Mucosa of descending colon (tissue), 3 donors: ENCODE results near the gene IGFBP2. TPM values are rescaled to one million over a fixed set of nuclear protein-coding genes. Genes with fewer than 3 reads are reported as not detected.

Experiments
- ATAC-seq: fragments of 200-7000 bp; cut with Tn5 transposase; one replicate; pipeline ENCODE4 v1.9.1; 2020; ENCODE audit warnings: mild to moderate bottlenecking, moderate library complexity
- DNase-seq, 3 donors: peaks; one replicate each; pipeline ENCODE4 v3.0.0-alpha.2; 2020
- H3K36me3 ChIP-seq: fragments of 200-600 bp; one replicate; pipeline ENCODE4 v1.8.0; 2021; ENCODE audit warnings: low read depth, mild to moderate bottlenecking
- H3K4me1 ChIP-seq: fragments of 200-600 bp; one replicate; pipeline ENCODE4 v1.8.0; 2021; ENCODE audit warnings: low read depth, mild to moderate bottlenecking
- H3K4me3 ChIP-seq: fragments of 200-600 bp; one replicate; pipeline ENCODE4 v1.8.0; 2021; ENCODE audit warnings: mild to moderate bottlenecking
- H3K9me3 ChIP-seq: fragments of 200-600 bp; one replicate; pipeline ENCODE4 v1.8.0; 2021; ENCODE audit warnings: mild to moderate bottlenecking
- intact Hi-C, 2 donors: fragments of 100-400 bp; cut with DNase I in 1 of 2; cut with micrococcal nuclease in 1 of 2; formaldehyde crosslinking; loops; one replicate each; pipeline versions ENCODE4 v1.11.0 to v1.11.1; 2022; cut with DNase I, micrococcal nuclease
- total RNA-seq, 3 donors: library from RNA; stranded (reverse); fragmentation: NEBNext Ultra II Directional in 2 of 3; extraction: Animal tissue kit (Norgen Biotek cat#: 25700) in 2 of 3; gene quantifications; one replicate each; pipeline versions ENCODE4 v1.2.1 to v1.2.4, GENCODE V29; 2021 to 2023
- TF ChIP-seq, protein P1 (sequence below): fragments of 200-600 bp; IDR thresholded peaks from one replicate; pipeline ENCODE4 v1.8.0; 2022; ENCODE audit warnings: antibody characterized with exemption, mild to moderate bottlenecking
- donor health status: DM: no; HTN: no; CAD: no; lungs with moderate emphysema.
- donor health status: DM: no; HTN: no; CAD: no.
- donor health status: DM: no; HTN: yes; CAD: no.

IGFBP2 gene
- total RNA-seq, 3 donors from 2014 or later = 26.7 to 62.1 (median 57.2) TPM

DNA sequence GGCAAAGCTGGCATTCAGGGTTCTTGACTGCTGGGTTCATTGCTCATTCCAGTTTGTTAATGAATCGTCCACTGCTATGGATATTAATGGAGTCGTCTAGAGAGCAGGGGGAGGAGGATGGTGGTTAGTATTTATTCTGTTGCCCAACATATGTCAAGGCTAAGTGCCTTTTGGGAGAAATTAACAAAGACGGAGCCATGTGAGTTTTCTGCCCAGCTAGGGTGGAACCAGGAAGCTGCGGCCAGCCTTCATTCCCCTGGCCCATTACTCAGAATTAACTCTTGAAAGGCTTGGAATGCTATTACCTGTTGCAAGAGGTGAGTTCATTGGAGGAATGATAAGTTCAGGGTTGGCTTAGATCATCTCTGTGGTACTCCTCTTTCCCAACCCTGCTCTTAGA is 19.3 kb downstream of the IGFBP2 start:
- ATAC-seq (no peak), DNase-seq (no peak)
- Histone ChIP-seq H3K4me3 (no peak overlapping the region), H3K9me3 (no peaks in the 10 kb centered on the region), H3K36me3 (no peaks in the 10 kb centered on the region), H3K4me1 (no peaks in the 10 kb centered on the region)
- intact Hi-C loops = no loop called here
- TF ChIP-seq, protein P1, sequence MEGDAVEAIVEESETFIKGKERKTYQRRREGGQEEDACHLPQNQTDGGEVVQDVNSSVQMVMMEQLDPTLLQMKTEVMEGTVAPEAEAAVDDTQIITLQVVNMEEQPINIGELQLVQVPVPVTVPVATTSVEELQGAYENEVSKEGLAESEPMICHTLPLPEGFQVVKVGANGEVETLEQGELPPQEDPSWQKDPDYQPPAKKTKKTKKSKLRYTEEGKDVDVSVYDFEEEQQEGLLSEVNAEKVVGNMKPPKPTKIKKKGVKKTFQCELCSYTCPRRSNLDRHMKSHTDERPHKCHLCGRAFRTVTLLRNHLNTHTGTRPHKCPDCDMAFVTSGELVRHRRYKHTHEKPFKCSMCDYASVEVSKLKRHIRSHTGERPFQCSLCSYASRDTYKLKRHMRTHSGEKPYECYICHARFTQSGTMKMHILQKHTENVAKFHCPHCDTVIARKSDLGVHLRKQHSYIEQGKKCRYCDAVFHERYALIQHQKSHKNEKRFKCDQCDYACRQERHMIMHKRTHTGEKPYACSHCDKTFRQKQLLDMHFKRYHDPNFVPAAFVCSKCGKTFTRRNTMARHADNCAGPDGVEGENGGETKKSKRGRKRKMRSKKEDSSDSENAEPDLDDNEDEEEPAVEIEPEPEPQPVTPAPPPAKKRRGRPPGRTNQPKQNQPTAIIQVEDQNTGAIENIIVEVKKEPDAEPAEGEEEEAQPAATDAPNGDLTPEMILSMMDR = no peak

DNA sequence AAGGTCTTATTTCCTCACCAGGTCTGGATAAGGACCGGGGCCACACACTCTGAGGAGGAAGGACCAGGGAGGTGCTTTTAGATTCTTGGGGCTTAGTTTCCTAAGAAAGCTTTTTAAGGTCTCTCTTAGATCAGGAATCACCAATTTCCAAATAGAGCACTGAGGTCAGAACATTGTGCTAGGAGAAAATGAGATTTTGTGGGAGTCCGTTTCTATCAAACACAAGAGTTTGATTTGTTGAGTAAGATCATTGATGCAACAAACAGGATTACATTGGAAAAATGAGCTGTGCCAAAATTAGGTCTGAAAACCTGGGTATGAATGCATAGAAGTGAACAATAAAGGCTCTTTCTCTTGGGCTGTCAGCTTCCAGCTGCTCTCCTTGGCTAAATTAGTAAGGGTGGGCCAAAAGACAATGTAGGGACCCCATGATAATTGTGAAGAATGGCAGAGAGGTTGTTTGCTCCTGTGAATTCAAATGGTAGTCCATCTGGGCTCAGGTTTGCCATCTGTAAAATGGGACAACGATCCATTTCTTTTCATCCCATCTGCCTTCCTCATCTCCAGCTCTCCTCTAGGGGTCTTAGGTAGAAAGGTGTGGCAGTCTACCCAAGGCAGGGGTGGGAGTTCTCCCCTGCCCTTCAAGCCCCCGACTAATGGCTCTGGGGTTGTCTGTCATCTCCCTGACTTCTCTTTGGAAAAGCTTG is 20.0 kb downstream of the IGFBP2 start:
- Histone ChIP-seq H3K9me3 (no peaks in the 10 kb centered on the region), H3K4me3 (no peak overlapping the region), H3K4me1 (no peaks in the 10 kb centered on the region), H3K36me3 (no peaks in the 10 kb centered on the region)
- ATAC-seq (no peak), DNase-seq (no peak)
- TF ChIP-seq, protein P1 = no peak
- intact Hi-C loops = no loop called here

DNA sequence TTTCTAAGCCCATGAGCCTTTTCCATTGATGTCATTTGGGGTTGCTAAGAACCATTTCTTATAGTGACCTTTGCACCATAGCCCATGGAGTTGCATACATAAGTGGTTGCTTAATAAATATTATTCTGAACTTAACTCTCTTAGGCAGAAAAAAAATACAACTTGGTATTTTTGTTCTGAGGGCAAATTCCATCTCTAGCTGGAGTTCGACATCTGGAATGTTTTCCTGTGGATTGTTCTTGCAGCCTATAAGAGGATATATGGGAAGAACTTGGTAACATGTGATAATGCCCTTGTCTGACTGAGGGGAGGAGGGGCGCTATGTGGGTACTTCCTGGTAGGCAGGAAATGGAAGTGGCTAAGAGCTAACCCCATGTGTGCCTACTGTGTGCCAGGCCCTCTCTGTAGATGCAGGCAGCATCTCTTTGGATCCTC is 20.7 kb downstream of the IGFBP2 start:
- Histone ChIP-seq H3K4me3 (no peak overlapping the region), H3K4me1 (no peaks in the 10 kb centered on the region), H3K36me3 (no peaks in the 10 kb centered on the region), H3K9me3 (no peaks in the 10 kb centered on the region)
- TF ChIP-seq, protein P1 = no peak
- ATAC-seq (no peak), DNase-seq (no peak)
- intact Hi-C loops = no loop called here

DNA sequence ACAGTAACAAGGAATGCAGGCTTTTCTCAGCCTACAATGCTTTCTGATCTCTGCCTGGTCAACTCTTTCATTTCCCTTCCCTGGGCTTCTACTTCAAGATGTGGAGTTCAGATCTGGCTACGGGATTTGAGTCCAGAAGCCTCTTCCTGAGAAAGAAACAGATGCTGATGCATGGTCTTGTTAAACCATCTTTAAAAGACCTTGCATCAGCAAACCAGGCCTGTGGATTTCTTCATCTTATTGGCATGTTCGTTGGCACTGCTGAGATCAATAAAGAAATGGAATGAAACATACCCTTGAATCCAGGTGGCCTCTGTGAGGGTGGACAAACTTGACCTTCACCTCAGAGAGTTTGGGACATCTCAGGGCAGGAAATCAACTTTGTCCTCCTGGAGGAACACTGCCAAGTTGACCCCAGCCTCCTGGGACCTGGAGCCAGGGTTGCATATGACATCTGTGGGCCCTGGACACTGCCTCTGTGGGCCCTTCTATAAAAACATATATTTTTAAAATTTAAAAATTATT is 21.4 kb downstream of the IGFBP2 start:
- ATAC-seq = no peak
- TF ChIP-seq, protein P1 = no peak
- intact Hi-C loops = no loop called here
- DNase-seq = no peak
- H3K9me3 ChIP-seq = no peaks in the 10 kb centered on the region
- H3K4me3 ChIP-seq = no peak overlapping the region
- no peaks in the 10 kb centered on the region for H3K36me3 ChIP-seq
- no peaks in the 10 kb centered on the region for H3K4me1 ChIP-seq

DNA sequence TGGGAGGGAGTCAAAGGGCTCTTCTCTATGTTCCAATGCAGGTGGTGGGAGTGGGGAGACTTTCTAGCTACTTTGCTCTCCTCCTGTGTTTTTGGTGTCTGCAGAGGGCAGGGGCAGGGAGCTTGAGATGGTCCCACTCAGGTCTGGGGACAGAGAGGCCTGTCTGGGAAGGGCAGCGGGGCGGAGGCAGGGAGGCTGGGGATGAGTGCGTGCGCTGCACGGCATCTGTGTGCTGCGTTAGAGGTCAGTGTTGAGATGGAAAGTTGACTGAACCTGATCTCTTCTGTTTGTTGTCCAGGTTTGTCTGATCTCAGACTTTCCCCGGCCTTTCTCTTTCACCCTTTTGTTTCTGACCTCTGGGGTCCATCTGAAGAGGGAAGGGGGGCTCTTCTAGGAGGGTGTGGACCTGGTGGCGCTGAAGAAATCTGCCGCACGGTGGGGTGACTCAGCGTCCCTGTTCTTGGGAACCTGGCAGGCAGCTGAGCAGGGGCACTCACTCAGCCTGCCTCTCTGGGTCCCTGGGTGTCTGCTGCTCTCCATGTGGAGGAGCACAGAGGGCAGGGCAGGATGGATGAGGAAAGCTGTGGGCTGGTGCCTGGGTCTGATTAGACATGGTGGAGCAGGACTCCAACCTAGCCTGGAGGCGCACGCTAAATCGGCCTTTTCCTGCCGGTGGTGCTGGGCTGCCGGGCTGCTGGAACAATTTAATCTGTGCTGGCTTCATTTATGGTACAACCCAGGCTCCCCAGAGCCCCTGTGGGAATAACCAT is 24.1 kb downstream of the IGFBP2 start:
- TF ChIP-seq, protein P1 = no peak
- Histone ChIP-seq H3K9me3 (no peaks in the 10 kb centered on the region), H3K4me1 (no peaks in the 10 kb centered on the region), H3K4me3 (no peak overlapping the region), H3K36me3 (no peaks in the 10 kb centered on the region)
- ATAC-seq (no peak), DNase-seq (no peak)
- intact Hi-C loops = no loop called here
